Duodenal mucosa (tissue), 2 donors: ENCODE results near the gene NELFA.
"Not testable (repeated sequence)": the region's sequence is repeated elsewhere in the genome, so short reads cannot be mapped to it uniquely, and the experiment has no call there.

Source experiments
- H3K27ac ChIP-seq: one replicate; pipeline ENCODE4 v1.7.0; 2013; ENCODE audit warnings: low read depth, low read length
- H3K27me3 ChIP-seq, 2 donors: one replicate each; pipeline ENCODE4 v1.7.0; 2013; ENCODE audit warnings: low read length in 2 of 2, control low read depth in 1 of 2; ENCODE audit not compliant: insufficient read depth in 2 of 2, control insufficient read depth in 1 of 2
- H3K36me3 ChIP-seq, 2 donors: one replicate each; pipeline ENCODE4 v1.7.0; 2013; ENCODE audit warnings: low read length in 2 of 2, control low read depth in 1 of 2; ENCODE audit not compliant: insufficient read depth in 2 of 2, control insufficient read depth in 1 of 2
- H3K4me1 ChIP-seq, 2 donors: one replicate each; pipeline ENCODE4 v1.7.0; 2013; ENCODE audit warnings: low read length in 2 of 2, control low read depth in 1 of 2; ENCODE audit not compliant: insufficient read depth in 2 of 2, control insufficient read depth in 1 of 2
- H3K4me3 ChIP-seq, 2 donors: one replicate each; pipeline ENCODE4 v1.7.0; 2013; ENCODE audit warnings: low read length in 2 of 2, low read depth in 1 of 2
- H3K9ac ChIP-seq, 2 donors: one replicate each; pipeline ENCODE4 v1.7.0; 2013; ENCODE audit warnings: low read length in 2 of 2, low read depth in 1 of 2
- H3K9me3 ChIP-seq, 2 donors: one replicate each; pipeline ENCODE4 v1.7.0; 2013; ENCODE audit warnings: low read length in 2 of 2, control low read depth in 1 of 2; ENCODE audit not compliant: control insufficient read depth in 1 of 2

Gene NELFA

DNA sequence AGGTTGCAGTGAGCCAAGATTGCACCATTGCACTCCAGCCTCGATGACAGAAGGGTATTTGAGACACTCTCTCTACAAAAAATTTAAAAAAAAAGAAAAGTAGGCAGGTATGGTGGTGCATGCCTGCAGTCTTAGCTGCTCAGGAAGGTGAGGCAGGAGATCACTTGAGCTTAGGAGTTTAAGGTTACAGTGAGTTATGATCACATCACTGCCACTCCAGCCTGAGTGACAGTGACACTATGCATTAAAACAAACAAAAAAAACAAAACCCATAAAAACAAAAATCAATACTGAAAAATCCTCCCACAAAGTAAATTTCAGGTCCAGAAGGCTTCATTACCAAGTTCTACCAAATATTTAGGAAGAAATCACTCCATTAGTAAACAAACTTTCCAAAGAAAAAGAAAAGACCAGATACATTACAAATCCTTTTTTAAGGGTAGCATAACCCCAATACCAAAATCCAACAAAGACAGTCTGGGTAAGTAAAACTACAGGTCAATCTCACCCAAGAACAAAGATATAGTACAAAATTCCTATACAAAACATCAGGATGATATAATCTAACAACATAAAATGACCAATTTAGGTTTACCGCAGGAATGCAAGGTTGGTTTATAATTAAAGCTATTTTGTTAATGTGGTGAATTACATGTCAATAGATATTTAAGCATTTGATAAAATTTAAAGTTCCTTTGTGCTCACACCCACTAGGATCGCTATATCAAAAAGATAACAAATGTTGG, 11.7 kb downstream of the NELFA start:
- Histone ChIP-seq H3K27me3 (no peaks in the 10 kb centered on the region), H3K27ac (no peak overlapping the region), H3K36me3 (peaks cover 0 to 6% of the 10 kb centered on the region in 2 donors), H3K9me3 (peaks cover 0 to 8% of the 10 kb centered on the region in 2 donors), H3K4me1 (peaks cover 7% of the 10 kb centered on the region in 2 donors), H3K4me3 (no peak overlapping the region), H3K9ac (no peak overlapping the region)

DNA sequence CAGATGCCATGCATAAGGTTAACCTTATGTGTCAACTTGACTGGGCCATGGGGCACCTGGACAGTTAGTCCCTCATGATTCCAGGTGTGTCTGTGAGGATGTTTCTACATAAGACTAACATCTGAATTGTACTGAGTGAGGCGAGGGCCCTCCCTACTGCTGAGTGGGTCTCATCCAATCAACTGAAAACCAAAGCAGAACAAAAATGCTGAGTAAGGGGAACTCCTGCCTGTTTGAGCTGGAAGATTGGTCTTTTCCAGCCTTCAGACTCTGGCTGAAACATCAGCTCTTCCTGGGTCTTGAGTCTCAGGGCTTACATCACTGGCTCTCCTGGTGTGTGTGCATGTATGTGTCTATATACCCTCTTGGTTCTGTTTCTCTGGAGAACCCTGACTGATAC, 13.8 kb downstream of the NELFA start:
- Histone ChIP-seq H3K9me3 (peaks cover 0 to 8% of the 10 kb centered on the region in 2 donors), H3K36me3 (peaks cover 5 to 21% of the 10 kb centered on the region in 2 donors), H3K27me3 (no peaks in the 10 kb centered on the region), H3K4me3 (no peak overlapping the region), H3K27ac (no peak overlapping the region), H3K9ac (no peak overlapping the region), H3K4me1 (peaks cover 7% of the 10 kb centered on the region in 2 donors)

DNA sequence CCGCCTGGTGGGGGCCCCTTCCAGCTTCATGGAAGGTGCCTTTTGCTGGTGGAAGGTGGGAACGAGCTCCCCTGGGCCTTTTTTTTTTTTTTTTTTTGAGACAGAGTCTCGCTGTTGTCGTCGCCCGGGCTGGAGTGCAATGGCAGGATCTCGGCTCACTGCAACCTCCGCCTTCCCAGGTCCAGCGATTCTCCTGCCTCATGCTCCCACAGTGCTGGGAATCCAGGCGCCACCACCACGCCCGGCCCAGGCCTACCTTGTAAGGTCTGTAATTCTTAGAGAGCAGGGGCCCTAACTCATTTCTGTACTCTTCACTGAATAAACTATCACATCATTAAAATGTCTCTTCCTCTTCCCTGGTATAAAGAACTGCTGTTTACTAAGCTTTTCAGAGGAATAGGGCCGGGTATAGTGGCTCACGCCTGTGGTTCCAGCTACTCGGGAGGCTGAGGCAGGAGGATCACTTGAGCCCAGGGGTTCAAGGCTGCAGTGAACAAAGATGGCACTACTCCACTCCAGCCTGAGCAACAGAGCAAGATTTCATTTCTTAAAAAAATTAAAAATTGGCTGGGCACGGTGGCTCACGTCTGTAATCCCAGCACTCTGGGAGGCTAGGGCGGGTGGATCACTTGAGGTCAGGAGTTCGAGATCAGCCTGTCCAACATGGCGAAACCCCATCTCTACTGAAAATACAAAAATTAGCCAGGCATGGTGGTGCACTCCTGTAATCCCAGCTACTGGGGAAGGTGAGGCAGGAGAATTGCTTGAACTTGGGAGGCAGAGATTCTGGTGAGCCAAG, 14.9 kb downstream of the NELFA start:
- H3K4me1 ChIP-seq, H3K9me3 ChIP-seq, H3K9ac ChIP-seq, H3K4me3 ChIP-seq, H3K27ac ChIP-seq, H3K27me3 ChIP-seq: not testable (repeated sequence)
- H3K36me3 ChIP-seq = peaks cover 8 to 30% of the 10 kb centered on the region in 2 donors

DNA sequence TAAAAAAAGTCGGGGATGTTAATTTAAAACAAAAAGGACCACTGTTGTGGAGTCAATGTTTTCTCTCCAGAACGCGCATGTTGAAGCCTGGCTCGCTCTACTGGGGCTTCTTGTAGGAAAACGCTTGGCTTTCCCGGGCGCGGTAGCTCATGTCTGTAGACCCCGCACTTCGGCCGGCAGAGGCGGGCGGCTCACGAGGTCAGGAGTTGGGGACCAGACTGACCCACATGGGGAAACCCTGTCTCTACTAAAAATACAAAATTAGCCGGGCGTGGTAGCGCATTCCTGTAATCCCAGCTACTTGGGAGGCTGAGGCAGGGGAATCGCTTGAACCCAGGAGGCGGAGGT, 15.6 kb downstream of the NELFA start:
- H3K9ac ChIP-seq = no peak overlapping the region
- H3K9me3 ChIP-seq = peaks cover 0 to 8% of the 10 kb centered on the region in 2 donors
- no peak overlapping the region for H3K27ac ChIP-seq
- H3K4me1 ChIP-seq = peaks cover 6% of the 10 kb centered on the region in 2 donors
- H3K27me3 ChIP-seq = no peaks in the 10 kb centered on the region
- peaks cover 8 to 35% of the 10 kb centered on the region in 2 donors for H3K36me3 ChIP-seq
- H3K4me3 ChIP-seq = no peak overlapping the region

DNA sequence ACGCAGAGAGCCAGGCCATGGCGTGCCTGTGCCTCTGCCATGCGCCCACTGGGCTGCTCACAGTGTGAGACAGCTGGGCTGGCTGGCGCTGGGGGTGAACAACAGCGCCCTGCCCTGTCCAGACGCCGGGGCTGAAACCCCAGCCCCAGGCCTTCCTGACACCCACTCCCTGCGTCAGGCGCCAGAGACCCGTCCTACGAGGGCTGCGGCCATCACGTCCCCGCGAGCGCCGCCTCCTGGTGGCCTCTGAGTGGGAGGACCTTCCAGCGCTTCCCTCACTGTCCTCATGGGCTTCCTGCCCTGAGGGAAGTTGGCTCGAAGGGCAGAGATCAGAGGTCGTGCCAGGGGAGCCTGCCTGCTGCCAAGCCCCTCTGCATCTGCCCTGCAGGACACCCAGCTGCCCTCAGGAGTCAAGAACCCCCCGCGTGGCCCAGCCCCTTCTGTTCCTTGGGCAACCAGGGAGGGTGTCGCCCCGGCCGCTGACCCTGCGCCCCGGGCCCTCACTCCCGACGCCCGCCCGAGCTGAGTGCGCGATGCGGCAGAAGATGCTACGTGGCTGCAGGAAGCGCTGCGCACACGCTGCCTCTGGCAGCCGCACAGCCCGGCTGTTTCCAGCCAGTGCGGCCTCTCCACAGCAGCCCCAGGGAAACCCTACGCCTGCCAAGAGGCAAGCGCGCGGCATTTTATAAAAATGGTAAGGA, 16.2 kb downstream of the NELFA start:
- Histone ChIP-seq H3K4me1 (peaks cover under 1% of the 10 kb centered on the region in 2 donors), H3K9ac (no peak overlapping the region), H3K27me3 (no peaks in the 10 kb centered on the region), H3K27ac (no peak overlapping the region), H3K36me3 (peaks cover 11 to 37% of the 10 kb centered on the region in 2 donors), H3K4me3 (no peak overlapping the region), H3K9me3 (peaks cover 0 to 5% of the 10 kb centered on the region in 2 donors)

- Histone ChIP-seq H3K9ac (no peak overlapping the region), H3K4me3 (no peak overlapping the region), H3K27ac (no peak overlapping the region), H3K27me3 (no peaks in the 10 kb centered on the region), H3K9me3 (no peaks in the 10 kb centered on the region), H3K36me3 (peaks cover 17 to 43% of the 10 kb centered on the region in 2 donors), H3K4me1 (no peaks in the 10 kb centered on the region)
These were observed 17.0 kb downstream of the NELFA start for GRCh38 chr4:1991596-1992434.

DNA sequence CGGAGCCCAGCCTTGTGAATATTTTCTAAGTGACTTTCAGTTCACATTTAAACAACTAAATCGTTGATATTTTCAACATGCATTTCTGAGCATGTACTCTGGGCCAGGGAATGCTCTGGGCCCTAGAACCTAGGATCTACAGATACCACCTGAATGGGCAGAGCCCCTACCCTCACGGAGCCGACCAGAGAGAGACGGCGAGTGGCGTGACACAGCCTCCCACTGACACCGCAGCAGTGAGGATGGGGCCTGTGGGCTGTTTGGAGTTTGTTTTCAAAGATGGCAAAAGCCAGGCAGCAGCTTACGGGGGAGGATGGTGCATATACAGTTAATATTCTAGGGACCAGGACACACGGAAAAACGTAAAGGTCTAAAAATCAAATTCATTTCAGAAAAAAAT, 17.7 kb downstream of the NELFA start:
- Histone ChIP-seq H3K27ac (no peak overlapping the region), H3K9me3 (no peaks in the 10 kb centered on the region), H3K9ac (no peak overlapping the region), H3K36me3 (peaks cover 18 to 50% of the 10 kb centered on the region in 2 donors), H3K4me1 (no peaks in the 10 kb centered on the region), H3K27me3 (no peaks in the 10 kb centered on the region), H3K4me3 (no peak overlapping the region)

- H3K27ac ChIP-seq = no peak overlapping the region
- no peak overlapping the region for H3K9ac ChIP-seq
- H3K27me3 ChIP-seq = no peaks in the 10 kb centered on the region
- H3K4me3 ChIP-seq = no peak overlapping the region
- H3K4me1 ChIP-seq = no peaks in the 10 kb centered on the region
- no peaks in the 10 kb centered on the region for H3K9me3 ChIP-seq
- peaks cover 18 to 54% of the 10 kb centered on the region in 2 donors for H3K36me3 ChIP-seq
These were observed 18.1 kb downstream of the NELFA start for GRCh38 chr4:1990676-1991075.

DNA sequence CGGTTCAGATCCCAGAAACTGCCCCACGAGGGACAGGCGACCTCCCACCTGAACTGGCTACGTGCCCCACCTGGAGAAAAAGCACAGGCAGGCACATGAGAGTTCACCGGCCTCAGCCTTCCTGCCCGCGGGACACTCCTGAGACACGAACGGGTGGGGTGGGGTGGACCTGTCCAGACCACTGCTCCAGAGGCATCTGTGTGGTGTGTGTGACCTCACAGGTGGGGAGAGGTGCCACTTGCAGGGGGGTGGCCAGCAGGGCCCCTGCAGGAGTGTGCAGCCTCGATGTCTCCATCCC, 18.5 kb downstream of the NELFA start:
- Histone ChIP-seq H3K27ac (no peak overlapping the region), H3K4me3 (no peak overlapping the region), H3K4me1 (no peaks in the 10 kb centered on the region), H3K9me3 (no peaks in the 10 kb centered on the region), H3K9ac (no peak overlapping the region), H3K27me3 (no peaks in the 10 kb centered on the region), H3K36me3 (peaks cover 18 to 57% of the 10 kb centered on the region in 2 donors)
